Adrenal gland (tissue), 5 donors: ENCODE results near the gene ADCY4.

Experiments used
- CTCF ChIP-seq, 6 experiments: fragments of 450-650 bp in 4 of 6; fragments of 200-600 bp in 2 of 6; sonication (generic) in 1 of 6; IDR thresholded peaks; 1 replicate in 5 of 6; 2 replicates in 1 of 6; pipeline versions ENCODE4 v1.5.1 to v1.8.0; 2016 to 2021; ENCODE audit warnings: antibody characterized with exemption in 6 of 6, mild to moderate bottlenecking in 2 of 6, moderate library complexity in 1 of 6
- POLR2A ChIP-seq, 2 donors: fragments of 450-650 bp; IDR thresholded peaks; one replicate each; pipeline ENCODE4 v1.6.1; 2017; ENCODE audit warnings: antibody characterized with exemption in 2 of 2, mild to moderate bottlenecking in 2 of 2, moderate library complexity in 1 of 2
- donor health status: DM: no; HTN: no; CAD: no.

GRCh38 chr14:24321212-24321975 lies 13.5 kb downstream of the ADCY4 start:
- no peak for TF ChIP-seq CTCF (IDR thresholded peaks at IDR 0.05)
- no peak for TF ChIP-seq POLR2A (IDR thresholded peaks at IDR 0.05)
